ENCODE results near the gene DOHH.

DOHH gene

DNA sequence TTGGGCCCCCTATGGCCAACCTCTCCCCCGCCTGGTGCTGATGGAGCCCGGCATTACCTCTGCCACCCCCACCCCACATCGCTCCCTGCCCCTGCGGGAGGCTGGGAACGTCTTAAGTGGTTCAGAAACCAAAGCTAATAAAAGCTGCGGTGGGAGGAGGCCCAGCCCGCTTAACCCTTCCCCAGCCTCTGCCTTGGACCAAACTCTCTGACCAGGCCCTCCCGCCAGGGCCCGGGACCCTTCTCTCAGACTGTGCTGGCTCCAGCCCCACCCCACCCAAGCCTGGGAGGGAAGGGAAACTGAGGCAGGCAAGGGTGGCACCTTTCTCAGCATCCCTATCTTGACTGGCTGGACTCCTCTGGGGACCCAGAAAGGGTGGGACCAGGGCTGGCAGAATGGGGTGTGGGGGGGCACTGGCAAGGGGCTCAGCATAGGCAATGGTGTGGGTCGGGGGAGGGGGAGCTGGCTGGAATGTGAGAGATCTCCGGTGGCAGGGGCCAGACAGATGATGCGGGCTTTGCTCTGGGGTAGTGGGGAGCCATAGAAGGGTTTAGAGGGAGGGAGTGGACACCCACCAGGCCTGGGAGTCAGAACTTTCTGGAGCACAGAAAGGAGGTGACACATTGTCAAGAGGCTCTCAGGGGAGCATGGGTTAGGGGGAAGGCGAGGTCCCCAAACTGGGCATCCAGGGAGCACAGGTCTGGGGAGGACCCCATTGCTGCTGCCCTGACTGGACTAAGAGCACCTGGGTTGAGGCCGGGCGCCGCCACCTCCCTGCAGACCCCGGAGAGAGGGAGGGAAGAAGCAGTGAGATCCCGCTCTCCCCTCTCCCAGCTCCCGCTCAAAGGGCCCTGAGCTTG is 42.0 kb downstream of the DOHH start (continued):
- TF ChIP-seq, protein P1, sequence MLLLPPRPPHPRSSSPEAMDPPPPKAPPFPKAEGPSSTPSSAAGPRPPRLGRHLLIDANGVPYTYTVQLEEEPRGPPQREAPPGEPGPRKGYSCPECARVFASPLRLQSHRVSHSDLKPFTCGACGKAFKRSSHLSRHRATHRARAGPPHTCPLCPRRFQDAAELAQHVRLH (tag by site-specific recombination; IDR thresholded peaks at IDR 0.05) = 0 out of 2 replicates have a peak, but pooled peaks have one; percentile 14
- TF ChIP-seq ZNF404 (tag by site-specific recombination; IDR thresholded peaks at IDR 0.05) = no peak
- TF ChIP-seq ZNF350 (tag by site-specific recombination; IDR thresholded peaks at IDR 0.05) = no peak
- no peak for TF ChIP-seq ZNF792 (tag by site-specific recombination; IDR thresholded peaks at IDR 0.05)
- TF ChIP-seq IKZF3 (tag by site-specific recombination; IDR thresholded peaks at IDR 0.05) = peak; percentile 50; the same call in 1 of the 2 replicates
- TF ChIP-seq, protein P2, sequence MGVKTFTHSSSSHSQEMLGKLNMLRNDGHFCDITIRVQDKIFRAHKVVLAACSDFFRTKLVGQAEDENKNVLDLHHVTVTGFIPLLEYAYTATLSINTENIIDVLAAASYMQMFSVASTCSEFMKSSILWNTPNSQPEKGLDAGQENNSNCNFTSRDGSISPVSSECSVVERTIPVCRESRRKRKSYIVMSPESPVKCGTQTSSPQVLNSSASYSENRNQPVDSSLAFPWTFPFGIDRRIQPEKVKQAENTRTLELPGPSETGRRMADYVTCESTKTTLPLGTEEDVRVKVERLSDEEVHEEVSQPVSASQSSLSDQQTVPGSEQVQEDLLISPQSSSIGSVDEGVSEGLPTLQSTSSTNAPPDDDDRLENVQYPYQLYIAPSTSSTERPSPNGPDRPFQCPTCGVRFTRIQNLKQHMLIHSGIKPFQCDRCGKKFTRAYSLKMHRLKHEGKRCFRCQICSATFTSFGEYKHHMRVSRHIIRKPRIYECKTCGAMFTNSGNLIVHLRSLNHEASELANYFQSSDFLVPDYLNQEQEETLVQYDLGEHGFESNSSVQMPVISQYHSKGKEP (tag by site-specific recombination; IDR thresholded peaks at IDR 0.05) = no peak
- no peak for TF ChIP-seq ZNF544 (tag by site-specific recombination; IDR thresholded peaks at IDR 0.05)
- TF ChIP-seq ZBTB48 (tag by site-specific recombination; IDR thresholded peaks at IDR 0.05) = no peak
- TF ChIP-seq, protein P3, sequence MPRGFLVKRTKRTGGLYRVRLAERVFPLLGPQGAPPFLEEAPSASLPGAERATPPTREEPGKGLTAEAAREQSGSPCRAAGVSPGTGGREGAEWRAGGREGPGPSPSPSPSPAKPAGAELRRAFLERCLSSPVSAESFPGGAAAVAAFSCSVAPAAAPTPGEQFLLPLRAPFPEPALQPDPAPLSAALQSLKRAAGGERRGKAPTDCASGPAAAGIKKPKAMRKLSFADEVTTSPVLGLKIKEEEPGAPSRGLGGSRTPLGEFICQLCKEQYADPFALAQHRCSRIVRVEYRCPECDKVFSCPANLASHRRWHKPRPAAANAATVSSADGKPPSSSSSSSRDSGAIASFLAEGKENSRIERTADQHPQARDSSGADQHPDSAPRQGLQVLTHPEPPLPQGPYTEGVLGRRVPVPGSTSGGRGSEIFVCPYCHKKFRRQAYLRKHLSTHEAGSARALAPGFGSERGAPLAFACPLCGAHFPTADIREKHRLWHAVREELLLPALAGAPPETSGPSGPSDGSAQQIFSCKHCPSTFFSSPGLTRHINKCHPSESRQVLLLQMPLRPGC (tag by site-specific recombination; IDR thresholded peaks at IDR 0.05) = no peak; the same call in 1 of the 2 replicates
- no peak for TF ChIP-seq ZBTB20 (tag by site-specific recombination; IDR thresholded peaks at IDR 0.05)
- no peak for TF ChIP-seq ZNF561 (tag by site-specific recombination; IDR thresholded peaks at IDR 0.05; ENCODE audit: borderline replicate concordance)
- TF ChIP-seq ZFP3 (tag by site-specific recombination; IDR thresholded peaks at IDR 0.05; ENCODE audit: low read depth) = no peak
- 0 out of 2 replicates have a peak, but pooled peaks have one; percentile 13 for TF ChIP-seq ZEB2 (tag by site-specific recombination; IDR thresholded peaks at IDR 0.05)
- TF ChIP-seq, protein P4, sequence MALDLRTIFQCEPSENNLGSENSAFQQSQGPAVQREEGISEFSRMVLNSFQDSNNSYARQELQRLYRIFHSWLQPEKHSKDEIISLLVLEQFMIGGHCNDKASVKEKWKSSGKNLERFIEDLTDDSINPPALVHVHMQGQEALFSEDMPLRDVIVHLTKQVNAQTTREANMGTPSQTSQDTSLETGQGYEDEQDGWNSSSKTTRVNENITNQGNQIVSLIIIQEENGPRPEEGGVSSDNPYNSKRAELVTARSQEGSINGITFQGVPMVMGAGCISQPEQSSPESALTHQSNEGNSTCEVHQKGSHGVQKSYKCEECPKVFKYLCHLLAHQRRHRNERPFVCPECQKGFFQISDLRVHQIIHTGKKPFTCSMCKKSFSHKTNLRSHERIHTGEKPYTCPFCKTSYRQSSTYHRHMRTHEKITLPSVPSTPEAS (tag by site-specific recombination; IDR thresholded peaks at IDR 0.05) = no peak
- no peak for TF ChIP-seq YY2 (tag by site-specific recombination; IDR thresholded peaks at IDR 0.05)
- TF ChIP-seq FEZF1 (tag by site-specific recombination; IDR thresholded peaks at IDR 0.05) = no peak
- no peak for TF ChIP-seq ZNF37A (tag by site-specific recombination; IDR thresholded peaks at IDR 0.05)
- peak; percentile 73 for TF ChIP-seq GLIS1 (tag by site-specific recombination; IDR thresholded peaks at IDR 0.05)
- no peak for TF ChIP-seq PRDM1 (tag by site-specific recombination; IDR thresholded peaks at IDR 0.05)
- no peak for TF ChIP-seq HOXC10 (CRISPR knock-in tag; IDR thresholded peaks at IDR 0.05)
- TF ChIP-seq ZNF707 (tag by site-specific recombination; IDR thresholded peaks at IDR 0.05) = no peak
- TF ChIP-seq, protein P5, sequence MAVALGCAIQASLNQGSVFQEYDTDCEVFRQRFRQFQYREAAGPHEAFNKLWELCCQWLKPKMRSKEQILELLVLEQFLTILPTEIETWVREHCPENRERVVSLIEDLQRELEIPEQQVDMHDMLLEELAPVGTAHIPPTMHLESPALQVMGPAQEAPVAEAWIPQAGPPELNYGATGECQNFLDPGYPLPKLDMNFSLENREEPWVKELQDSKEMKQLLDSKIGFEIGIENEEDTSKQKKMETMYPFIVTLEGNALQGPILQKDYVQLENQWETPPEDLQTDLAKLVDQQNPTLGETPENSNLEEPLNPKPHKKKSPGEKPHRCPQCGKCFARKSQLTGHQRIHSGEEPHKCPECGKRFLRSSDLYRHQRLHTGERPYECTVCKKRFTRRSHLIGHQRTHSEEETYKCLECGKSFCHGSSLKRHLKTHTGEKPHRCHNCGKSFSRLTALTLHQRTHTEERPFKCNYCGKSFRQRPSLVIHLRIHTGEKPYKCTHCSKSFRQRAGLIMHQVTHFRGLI (tag by site-specific recombination; IDR thresholded peaks at IDR 0.05) = no peak
- peak; percentile 98 for TF ChIP-seq ZNF16 (tag by site-specific recombination; IDR thresholded peaks at IDR 0.05; ENCODE audit: low read depth)
- TF ChIP-seq, protein P6, sequence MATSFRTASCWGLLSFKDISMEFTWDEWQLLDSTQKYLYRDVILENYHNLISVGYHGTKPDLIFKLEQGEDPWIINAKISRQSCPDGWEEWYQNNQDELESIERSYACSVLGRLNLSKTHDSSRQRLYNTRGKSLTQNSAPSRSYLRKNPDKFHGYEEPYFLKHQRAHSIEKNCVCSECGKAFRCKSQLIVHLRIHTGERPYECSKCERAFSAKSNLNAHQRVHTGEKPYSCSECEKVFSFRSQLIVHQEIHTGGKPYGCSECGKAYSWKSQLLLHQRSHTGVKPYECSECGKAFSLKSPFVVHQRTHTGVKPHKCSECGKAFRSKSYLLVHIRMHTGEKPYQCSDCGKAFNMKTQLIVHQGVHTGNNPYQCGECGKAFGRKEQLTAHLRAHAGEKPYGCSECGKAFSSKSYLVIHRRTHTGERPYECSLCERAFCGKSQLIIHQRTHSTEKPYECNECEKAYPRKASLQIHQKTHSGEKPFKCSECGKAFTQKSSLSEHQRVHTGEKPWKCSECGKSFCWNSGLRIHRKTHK (tag by site-specific recombination; IDR thresholded peaks at IDR 0.05) = no peak
- TF ChIP-seq, protein P7, sequence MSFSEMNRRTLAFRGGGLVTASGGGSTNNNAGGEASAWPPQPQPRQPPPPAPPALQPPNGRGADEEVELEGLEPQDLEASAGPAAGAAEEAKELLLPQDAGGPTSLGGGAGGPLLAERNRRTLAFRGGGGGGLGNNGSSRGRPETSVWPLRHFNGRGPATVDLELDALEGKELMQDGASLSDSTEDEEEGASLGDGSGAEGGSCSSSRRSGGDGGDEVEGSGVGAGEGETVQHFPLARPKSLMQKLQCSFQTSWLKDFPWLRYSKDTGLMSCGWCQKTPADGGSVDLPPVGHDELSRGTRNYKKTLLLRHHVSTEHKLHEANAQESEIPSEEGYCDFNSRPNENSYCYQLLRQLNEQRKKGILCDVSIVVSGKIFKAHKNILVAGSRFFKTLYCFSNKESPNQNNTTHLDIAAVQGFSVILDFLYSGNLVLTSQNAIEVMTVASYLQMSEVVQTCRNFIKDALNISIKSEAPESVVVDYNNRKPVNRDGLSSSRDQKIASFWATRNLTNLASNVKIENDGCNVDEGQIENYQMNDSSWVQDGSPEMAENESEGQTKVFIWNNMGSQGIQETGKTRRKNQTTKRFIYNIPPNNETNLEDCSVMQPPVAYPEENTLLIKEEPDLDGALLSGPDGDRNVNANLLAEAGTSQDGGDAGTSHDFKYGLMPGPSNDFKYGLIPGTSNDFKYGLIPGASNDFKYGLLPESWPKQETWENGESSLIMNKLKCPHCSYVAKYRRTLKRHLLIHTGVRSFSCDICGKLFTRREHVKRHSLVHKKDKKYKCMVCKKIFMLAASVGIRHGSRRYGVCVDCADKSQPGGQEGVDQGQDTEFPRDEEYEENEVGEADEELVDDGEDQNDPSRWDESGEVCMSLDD (tag by site-specific recombination; IDR thresholded peaks at IDR 0.05) = no peak
- no peak for TF ChIP-seq ZNF785 (tag by site-specific recombination; IDR thresholded peaks at IDR 0.05)
- TF ChIP-seq ZNF701 (tag by site-specific recombination; IDR thresholded peaks at IDR 0.05) = no peak

Measured in HEK293 (cell line).